A673 (cell line): ENCODE measurements around the gene AIFM2. TPM values are rescaled to one million over a fixed set of nuclear protein-coding genes. Genes with fewer than 3 reads are reported as not detected.
A peak's percentile ranks its signal among the peaks of the same experiment; 100 is the strongest.

Source experiments
- BruUV-seq: library from RNA; stranded (reverse); fragments of 400-500 nt; replicated peaks from 2 replicates; lab custom pipeline; 2021; lab: Mats Ljungman, UMichigan
- CTCF ChIA-PET: fragments of 300-600 bp; sonication (Branson Sonifier 250); formaldehyde crosslinking; loops from one replicate; lab custom pipeline; 2022; ENCODE audit warnings: antibody characterized with exemption; lab: Charles Lee
- POLR2A ChIA-PET: fragments of 300-600 bp; sonication (Branson Sonifier 250); formaldehyde crosslinking; loops from one replicate; lab custom pipeline; 2022; ENCODE audit warnings: antibody characterized with exemption; ENCODE audit not compliant: low non-redundant PET; lab: Charles Lee
- DNase-seq: peaks from one replicate; pipeline ENCODE4 v3.0.0-alpha.2; 2015; ENCODE audit warnings: low spot score
- H3K27ac ChIP-seq: fragments of 200-600 bp; sonication (generic); 2 replicates; pipeline ENCODE4 v1.5.1; 2016; ENCODE audit warnings: mixed run types, low read depth, mild to moderate bottlenecking, mixed read lengths, antibody characterized with exemption, low read length; ENCODE audit not compliant: poor library complexity, severe bottlenecking
- H3K27me3 ChIP-seq: fragments of 200-600 bp; sonication (generic); replicated peaks from 2 replicates; pipeline ENCODE4 v1.6.1; 2017; ENCODE audit warnings: mixed run types, low read depth, mild to moderate bottlenecking, mixed read lengths, antibody characterized with exemption, low read length; ENCODE audit not compliant: insufficient read depth, poor library complexity
- H3K36me3 ChIP-seq: fragments of 200-600 bp; sonication (generic); 2 replicates; pipeline ENCODE4 v1.6.1; 2016; ENCODE audit warnings: mixed run types, mild to moderate bottlenecking, mixed read lengths, antibody characterized with exemption, low read length; ENCODE audit not compliant: insufficient read depth, poor library complexity, severe bottlenecking
- H3K4me1 ChIP-seq: fragments of 200-600 bp; sonication (generic); 2 replicates; pipeline ENCODE4 v1.6.1; 2017; ENCODE audit warnings: mixed run types, mild to moderate bottlenecking, mixed read lengths, antibody characterized with exemption, low read length; ENCODE audit not compliant: insufficient read depth, poor library complexity, severe bottlenecking
- H3K4me3 ChIP-seq: fragments of 200-600 bp; sonication (generic); 2 replicates; pipeline ENCODE4 v1.5.1; 2016; ENCODE audit warnings: low read depth, mixed run types, mild to moderate bottlenecking, mixed read lengths, low read length; ENCODE audit not compliant: poor library complexity, severe bottlenecking
- H3K9me3 ChIP-seq: fragments of 200-600 bp; sonication (generic); 2 replicates; pipeline ENCODE4 v1.6.1; 2016; ENCODE audit warnings: mixed run types, low read depth, mild to moderate bottlenecking, mixed read lengths, antibody characterized with exemption, low read length; ENCODE audit not compliant: poor library complexity, severe bottlenecking
- EZH2 ChIP-seq: fragments of 200-600 bp; sonication (generic); IDR thresholded peaks from 2 replicates; pipeline ENCODE4 v1.6.1; 2017; ENCODE audit warnings: borderline replicate concordance, low read depth, mild to moderate bottlenecking, mixed read lengths, antibody characterized with exemption, low read length; ENCODE audit not compliant: poor library complexity, severe bottlenecking
- intact Hi-C: fragments of 100-400 bp; cut with micrococcal nuclease; formaldehyde crosslinking; loops from one replicate; pipeline ENCODE4 v1.10.0; 2022; ENCODE audit not compliant: unreplicated experiment
- total RNA-seq: library from RNA; stranded (reverse); gene quantifications from 2 replicates; pipeline ENCODE4 v1.2.3, GENCODE V29; 2021
- TF ChIP-seq, protein P1 (sequence below): fragments of 300-800, 200-600 bp; sonication (generic); conservative IDR thresholded peaks from 2 replicates; pipeline ENCODE4 v1.5.1; 2017; ENCODE audit warnings: low read depth, mild to moderate bottlenecking, antibody characterized with exemption, low read length, moderate library complexity, mixed read lengths

Gene AIFM2
- total RNA-seq, 1 experiment from 2014 or later: 4.3 TPM

GRCh38 chr10:70070834-70071233 lies 61.8 kb downstream of the AIFM2 start:
- no TSS peak for BruUV-seq
- no peak for DNase-seq
- Histone ChIP-seq H3K27me3 (no peaks in the 10 kb centered on the region), H3K4me3 (no peak overlapping the region), H3K36me3 (peaks cover 37% of the 10 kb centered on the region), H3K4me1 (peaks cover 26% of the 10 kb centered on the region), H3K9me3 (no peaks in the 10 kb centered on the region), H3K27ac (no peak overlapping the region)
- TF ChIP-seq, protein P1, sequence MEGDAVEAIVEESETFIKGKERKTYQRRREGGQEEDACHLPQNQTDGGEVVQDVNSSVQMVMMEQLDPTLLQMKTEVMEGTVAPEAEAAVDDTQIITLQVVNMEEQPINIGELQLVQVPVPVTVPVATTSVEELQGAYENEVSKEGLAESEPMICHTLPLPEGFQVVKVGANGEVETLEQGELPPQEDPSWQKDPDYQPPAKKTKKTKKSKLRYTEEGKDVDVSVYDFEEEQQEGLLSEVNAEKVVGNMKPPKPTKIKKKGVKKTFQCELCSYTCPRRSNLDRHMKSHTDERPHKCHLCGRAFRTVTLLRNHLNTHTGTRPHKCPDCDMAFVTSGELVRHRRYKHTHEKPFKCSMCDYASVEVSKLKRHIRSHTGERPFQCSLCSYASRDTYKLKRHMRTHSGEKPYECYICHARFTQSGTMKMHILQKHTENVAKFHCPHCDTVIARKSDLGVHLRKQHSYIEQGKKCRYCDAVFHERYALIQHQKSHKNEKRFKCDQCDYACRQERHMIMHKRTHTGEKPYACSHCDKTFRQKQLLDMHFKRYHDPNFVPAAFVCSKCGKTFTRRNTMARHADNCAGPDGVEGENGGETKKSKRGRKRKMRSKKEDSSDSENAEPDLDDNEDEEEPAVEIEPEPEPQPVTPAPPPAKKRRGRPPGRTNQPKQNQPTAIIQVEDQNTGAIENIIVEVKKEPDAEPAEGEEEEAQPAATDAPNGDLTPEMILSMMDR: no peak
- TF ChIP-seq EZH2: no peak
- intact Hi-C loops: no loop called here
- ChIA-PET POLR2A (no interaction called here), CTCF (interaction anchor here (1.3 kb wide), 1 partner anchor 113 kb away, joined by 4 read pairs; no protein-coding TSS in a partner anchor)

GRCh38 chr10:70069346-70069745 lies 63.3 kb downstream of the AIFM2 start:
- BruUV-seq: no TSS peak
- no peak for DNase-seq
- CTCF ChIA-PET: no interaction called here
- H3K27ac ChIP-seq: peak overlapping the region; percentile 62
- no peak overlapping the region for H3K4me3 ChIP-seq
- H3K9me3 ChIP-seq: no peaks in the 10 kb centered on the region
- intact Hi-C loops: no loop called here
- H3K36me3 ChIP-seq: peaks cover 45% of the 10 kb centered on the region
- POLR2A ChIA-PET: no interaction called here
- H3K4me1 ChIP-seq: peaks cover 26% of the 10 kb centered on the region
- no peak for TF ChIP-seq EZH2
- TF ChIP-seq, protein P1: no peak
- H3K27me3 ChIP-seq: no peaks in the 10 kb centered on the region

GRCh38 chr10:70068925-70069324 lies 63.7 kb downstream of the AIFM2 start:
- Histone ChIP-seq H3K36me3 (peaks cover 43% of the 10 kb centered on the region), H3K4me1 (peaks cover 26% of the 10 kb centered on the region), H3K9me3 (no peaks in the 10 kb centered on the region), H3K27ac (peak overlapping the region; percentile 62), H3K4me3 (no peak overlapping the region), H3K27me3 (no peaks in the 10 kb centered on the region)
- intact Hi-C loops: no loop called here
- no TSS peak for BruUV-seq
- DNase-seq: no peak
- ChIA-PET POLR2A (no interaction called here), CTCF (no interaction called here)
- TF ChIP-seq, protein P1: no peak
